Measurements from ENCODE around the gene CPNE7.

DNA sequence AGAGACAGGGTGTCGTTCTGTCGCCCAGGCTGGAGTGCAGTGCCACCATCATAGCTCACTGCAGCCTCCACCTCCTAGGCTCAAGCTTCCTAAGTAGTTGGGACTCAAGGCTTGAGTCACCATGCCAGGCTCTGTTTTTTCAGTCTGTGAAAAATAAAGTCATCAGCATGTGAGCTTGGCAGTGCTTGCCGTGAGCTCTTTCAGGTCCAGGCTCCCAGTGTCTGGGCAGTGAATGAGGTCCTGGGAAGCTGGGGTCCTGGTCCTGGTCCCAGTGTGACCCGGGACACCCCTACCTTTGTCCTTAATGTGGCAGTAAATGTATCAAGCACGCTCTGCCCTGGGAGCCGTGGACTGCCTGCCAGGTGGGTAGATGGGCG is 38.0 kb upstream of the CPNE7 start:
- TF ChIP-seq PKNOX1 (IDR thresholded peaks at IDR 0.05) (no peak), SP1 (IDR thresholded peaks at IDR 0.05) (no peak), L3MBTL2 (conservative IDR thresholded peaks at IDR 0.05) (no peak), TARDBP (IDR thresholded peaks at IDR 0.05) (no peak), BHLHE40 (IDR thresholded peaks at IDR 0.05; ENCODE audit: borderline replicate concordance) (no peak), CTBP1 (IDR thresholded peaks at IDR 0.05; ENCODE audit: borderline replicate concordance) (no peak), SUZ12 (IDR thresholded peaks at IDR 0.05) (no peak), ELF4 (IDR thresholded peaks at IDR 0.05) (no peak), HDGF (IDR thresholded peaks at IDR 0.05; ENCODE audit: borderline replicate concordance) (no peak), FOXA1 (IDR thresholded peaks at IDR 0.05) (no peak), NFRKB (IDR thresholded peaks at IDR 0.05) (no peak)

Measured in HEK293T (cell line).